ENCODE results near the gene KCNH3.
"Not testable (repeated sequence)": the region's sequence is repeated elsewhere in the genome, so short reads cannot be mapped to it uniquely, and the experiment has no call there.

KCNH3 gene

DNA sequence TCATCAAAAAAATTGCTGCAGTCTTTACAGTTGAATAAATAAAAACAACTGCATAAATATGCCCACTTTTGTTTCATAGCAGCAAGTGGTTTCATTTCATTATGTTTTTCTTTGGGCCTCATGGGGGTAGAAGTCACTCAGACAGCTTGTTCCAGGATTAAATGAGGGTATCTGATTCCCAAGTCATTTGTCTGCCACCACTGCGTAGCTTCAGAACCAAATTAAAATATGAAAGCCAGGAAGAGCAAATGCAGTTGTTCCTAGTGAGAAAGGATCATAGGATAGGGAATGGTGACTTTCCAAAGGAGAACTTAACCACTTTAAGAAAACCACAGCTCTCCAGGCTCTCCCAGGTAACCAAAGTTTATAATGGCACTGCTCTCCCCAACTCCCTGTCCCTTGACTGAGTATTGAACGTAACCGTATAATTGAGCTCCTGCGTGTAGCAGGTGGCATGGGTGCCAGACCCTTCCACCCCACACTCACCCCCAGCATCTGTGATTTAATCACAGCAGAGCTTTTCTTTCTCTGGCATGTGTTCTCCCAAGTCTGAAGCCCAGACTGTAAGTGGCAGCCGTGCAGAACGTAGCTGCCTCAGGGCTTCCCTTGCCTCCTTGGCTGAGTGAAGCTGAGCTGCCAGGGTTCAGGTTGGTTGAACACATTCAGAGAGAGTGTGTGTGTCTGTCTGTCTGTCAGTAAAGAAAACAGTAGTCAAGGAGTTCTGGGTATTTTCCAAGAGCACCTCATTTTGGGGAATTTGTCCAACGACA is 11.3 kb upstream of the KCNH3 start:
- DNase-seq = no peak

DNA sequence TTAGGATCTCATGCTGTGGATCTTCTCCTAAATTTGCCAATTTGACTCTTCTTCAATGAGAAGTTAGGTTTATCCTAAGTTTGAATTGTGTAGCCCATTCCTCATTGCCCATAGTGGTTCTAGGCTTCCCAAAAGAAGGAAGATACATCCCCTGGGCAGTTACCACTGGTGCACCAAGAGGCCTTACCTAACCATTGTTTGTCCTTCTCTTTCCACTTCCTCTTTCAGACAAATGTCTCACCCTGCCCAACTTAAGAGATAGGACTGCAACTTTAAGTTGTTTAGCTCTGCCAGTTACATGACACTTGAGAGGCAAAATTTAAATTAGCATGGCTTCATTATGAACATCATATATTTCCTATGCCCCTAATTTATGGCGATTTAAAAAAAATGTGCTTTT is 9.4 kb upstream of the KCNH3 start:
- DNase-seq = no peak

DNA sequence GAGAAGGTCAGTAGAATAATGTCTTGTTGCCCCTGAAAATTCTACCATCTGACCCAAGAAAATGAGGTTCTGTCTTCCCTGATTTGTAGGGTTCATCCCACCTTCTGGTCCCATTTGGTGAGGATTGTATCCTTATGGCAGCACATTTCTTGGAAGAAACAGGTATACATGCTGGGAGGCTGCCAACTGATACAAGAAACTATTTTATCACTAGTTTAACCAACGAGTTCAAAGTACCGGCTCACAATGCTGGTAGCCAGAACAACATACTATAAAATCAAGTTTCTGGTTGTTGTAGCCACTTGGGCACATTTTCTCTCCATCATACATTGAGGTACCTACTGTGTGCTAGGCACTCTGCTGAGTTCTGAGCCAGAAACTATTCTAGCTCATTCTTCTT is 7.1 kb upstream of the KCNH3 start:
- no peak for DNase-seq

DNA sequence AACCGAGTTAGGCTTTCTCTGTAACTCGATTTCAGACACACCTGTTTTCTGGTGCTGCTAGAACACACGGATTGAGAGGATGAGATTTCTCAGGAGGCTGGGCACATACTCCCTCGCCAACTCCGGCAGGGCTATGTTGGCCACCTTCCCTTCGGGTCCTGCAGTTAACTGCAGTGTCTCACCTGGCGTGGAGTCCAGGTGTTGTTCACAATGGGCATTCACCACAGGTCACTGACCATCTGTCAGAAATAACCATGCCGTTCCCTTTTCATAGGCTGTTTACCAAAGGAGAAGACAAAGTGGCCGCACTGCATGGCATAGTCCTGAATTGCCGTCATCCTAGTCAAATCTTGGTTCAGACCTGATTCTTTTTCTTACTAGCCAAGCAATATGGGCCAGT is 5.5 kb upstream of the KCNH3 start:
- no peak for DNase-seq

DNA sequence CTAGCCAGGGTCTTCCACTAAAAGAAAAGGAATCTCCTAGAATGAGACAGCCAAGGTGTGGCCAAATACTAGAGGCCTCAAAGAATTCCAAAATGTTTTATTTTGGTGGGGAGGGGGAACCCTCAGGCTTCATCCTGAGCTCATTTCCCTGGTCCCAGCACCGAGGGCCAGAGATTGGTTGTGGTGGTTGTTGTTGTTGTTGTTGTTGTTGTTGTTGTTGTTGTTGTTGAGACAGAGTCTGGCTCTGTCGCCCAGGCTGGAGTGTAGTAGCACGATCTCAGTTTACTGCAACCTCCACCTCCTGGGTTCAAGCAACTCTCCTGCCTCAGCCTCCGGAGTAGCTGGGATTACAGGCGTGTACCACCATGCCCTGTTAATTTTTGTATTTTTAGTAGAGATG is 4.7 kb upstream of the KCNH3 start:
- not testable (repeated sequence) for DNase-seq

DNA sequence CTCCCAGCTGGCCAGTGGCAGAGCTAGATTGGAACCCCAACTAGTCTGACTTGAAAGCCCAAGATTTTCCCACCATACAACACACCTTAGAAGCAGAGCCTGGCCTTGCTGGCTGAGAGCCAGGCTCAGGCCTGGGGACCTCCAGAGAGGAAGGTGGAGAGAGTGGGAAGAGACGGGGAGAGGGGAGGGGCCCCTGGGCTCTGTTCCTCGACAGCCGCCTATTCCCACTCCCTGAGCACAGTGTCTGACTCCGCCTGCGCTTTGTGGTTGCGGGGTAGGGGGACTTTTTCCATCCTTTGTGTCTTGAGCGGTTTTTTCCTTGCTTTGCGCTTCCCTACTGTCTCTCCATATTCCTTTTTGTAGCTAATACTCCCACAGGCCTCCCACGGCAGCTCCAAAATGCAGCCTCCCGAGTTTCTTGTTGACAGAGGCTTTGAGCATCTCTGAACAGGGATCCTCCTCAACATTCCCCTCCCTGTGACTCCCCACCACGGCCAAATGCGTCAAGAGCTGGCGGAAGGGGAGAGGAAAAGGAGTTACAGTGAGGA is 4.0 kb upstream of the KCNH3 start:
- DNase-seq = no peak

DNA sequence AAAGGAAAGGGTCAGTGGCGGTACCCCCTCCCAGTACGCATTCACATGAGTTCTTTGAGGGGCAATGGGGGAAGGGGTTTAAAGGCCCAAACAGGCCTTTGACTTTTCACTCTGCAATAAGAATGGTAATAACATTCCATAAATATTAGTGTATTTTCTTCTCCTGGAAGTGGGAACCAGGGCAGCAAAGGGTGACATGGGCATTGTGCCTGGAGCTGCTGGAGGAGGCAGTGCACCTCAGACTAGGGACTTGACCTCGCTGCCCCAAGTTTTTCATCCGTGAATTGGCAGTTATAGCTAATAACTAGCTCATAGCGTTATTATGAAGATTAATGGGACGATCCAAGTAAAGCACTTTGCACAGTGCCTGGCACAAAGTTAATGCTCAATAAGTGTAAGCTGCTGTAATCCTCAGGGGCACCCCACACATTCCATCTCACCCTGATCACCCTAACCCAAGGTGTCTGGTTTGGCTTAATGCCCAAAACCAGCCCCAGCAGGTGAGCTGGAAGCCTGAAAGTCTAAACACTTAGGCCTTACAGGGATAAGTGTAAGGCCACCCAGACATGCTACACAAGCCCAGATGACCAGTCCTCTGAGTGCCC is 2.8 kb upstream of the KCNH3 start:
- DNase-seq = no peak

DNA sequence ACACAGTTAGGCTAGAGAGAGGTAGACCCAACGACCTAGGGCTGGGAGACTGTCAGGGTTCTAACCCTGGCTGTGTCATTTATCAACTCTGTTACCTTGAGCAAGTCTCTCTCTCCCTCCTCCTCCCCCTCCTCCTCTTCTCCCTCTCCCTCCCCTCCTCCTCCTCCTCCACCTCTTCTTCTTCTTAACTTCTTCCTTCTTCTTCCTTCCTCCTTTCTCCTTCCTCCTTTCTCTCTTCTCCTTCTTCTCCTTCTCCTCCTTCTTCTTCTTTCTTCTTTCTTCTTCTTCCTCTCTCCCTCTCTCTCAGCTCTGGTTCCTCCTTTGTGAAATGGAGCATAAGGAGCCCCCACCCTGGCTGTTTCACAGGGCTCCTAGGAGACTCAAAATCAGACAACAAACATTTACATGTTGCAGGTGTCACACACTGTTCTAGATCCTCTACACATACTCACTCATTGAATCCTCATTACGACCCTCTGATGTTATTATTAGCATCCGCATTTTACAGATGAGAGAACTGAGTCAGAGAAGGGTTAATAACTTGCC is 2.2 kb upstream of the KCNH3 start:
- DNase-seq = no peak

DNA sequence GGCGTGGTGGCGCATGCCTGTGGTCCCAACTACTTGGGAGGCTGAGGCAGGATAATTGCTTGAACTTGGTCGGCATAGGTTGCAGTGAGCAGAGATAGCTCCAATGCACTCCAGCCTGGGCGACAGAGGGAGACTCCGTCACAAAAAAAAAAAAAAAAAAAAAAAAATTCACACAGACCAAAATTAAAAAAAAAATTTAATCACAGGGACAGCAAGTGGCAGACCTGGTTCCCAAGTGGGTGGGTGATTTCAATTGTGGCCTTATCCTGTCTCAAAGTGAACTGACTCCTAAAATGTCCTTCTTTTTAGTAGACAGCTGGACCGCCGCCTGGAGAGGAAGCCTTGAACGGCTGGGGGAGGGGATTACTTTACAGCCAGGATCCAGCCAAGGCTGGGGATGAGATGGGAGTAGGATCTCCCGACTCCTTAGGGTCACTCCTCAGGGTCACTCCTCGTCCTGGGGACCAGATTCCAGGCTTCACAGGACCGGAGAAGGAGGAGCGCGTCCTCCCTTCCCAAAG is 1.5 kb upstream of the KCNH3 start:
- no peak for DNase-seq

DNA sequence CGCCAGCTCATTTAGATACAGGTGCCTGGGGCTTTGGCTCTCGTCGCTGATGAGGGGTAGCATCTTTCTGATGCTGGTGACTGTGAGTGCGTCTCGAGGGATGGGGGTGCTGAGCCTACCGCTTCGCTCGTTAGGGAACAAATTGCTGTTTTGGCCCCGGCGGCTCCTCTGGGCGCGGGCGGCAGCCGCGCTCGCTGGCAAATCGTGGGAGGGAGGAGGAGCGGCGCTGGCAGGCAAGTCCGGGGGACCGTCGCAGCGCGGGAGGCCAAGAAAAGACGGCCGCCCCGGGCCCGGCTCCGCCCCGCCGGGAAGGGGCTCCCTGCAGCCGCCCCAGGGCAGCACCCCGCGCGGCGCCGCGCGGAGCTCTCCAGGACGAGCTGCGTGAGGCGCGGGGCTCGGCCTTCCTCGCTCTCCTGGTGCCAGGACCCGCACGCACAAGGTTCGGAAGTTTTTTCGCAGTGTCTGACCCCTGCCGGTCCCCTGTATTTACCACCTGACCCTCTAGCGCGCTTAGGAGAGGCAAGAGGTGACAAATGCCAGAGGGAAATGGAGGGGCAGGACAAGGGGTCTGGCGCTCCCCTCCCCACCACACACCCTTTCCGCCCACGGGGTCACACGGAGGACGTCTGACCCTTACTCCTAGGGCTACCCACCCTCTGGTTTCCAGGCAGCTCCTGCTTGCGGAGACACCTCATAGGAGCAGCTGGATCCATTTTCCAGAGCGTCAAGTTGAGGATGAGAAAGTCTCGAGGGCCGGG is 899 bp upstream of the KCNH3 start:
- peak; percentile 42 for DNase-seq

DNA sequence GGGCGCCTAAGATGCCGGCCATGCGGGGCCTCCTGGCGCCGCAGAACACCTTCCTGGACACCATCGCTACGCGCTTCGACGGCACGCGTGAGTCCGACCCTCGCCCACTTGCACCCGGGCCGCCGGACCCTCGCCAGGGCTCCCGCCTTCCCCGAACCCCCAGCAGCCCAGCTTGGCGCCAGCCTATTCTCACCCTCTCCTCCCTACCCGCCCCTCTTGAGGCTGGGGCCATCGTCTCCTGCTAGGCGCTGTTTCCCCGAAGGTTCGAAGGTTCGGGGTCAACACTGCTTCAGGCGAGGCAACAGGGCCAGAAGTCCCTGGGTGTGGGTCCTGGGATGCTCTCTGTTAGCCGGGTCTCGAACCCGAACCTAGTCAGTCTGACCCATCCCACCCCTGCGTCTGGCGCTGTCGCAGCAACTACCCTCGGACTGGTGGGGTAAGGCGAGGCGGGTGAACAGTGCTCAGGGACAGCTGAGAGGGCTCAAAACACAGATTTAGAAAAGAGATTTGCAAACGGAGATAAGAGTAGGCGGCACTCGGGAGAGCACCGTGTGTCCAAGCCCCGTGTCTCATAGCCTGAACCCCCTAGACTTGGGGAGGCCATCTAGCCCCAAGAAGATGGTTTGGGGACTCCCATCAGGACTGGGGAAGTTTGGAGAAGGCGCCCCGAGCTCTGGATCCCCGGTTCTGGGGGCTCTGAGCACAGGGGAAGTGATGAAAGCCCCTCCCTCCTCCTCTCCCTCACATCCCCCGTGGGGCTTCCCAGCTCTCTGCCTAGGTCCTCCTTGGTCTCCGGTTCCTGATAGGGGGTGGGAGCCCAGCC is 787 bp downstream of the KCNH3 start:
- no peak for DNase-seq

DNA sequence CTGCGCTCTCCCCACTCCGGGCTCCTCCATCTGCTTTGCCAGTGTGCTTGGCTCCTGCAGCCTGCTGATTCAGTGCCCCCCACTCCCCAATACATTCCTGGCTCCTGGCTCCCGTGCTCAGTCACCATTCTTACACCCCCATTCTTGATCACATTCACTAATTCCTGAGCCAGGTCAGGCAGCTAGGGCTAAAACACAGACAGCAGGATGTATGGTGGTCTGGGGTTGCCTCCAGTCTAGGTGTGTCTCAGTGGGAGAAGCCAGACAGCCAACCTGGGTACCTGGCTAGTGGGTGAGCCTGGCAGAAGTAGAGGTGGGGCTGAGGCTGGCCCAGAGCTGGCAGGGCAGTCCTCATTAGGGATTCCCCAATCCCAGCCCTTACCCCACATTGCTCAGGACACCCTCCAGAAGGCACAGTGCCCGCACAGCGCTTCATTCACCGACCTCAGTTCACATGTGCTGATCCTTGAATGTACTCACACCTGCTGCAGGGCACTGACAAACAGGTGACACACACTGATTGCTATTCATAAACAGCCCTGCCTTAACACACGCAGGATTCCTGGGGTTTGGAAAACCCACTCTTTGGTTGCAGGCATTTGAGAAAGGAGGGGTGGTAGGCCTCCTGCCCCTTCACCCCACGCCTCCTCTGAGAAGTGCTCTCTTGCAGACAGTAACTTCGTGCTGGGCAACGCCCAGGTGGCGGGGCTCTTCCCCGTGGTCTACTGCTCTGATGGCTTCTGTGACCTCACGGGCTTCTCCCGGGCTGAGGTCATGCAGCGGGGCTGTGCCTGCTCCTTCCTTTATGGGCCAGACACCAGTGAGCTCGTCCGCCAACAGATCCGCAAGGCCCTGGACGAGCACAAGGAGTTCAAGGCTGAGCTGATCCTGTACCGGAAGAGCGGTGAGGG is 1.7 kb downstream of the KCNH3 start:
- no peak for DNase-seq

DNA sequence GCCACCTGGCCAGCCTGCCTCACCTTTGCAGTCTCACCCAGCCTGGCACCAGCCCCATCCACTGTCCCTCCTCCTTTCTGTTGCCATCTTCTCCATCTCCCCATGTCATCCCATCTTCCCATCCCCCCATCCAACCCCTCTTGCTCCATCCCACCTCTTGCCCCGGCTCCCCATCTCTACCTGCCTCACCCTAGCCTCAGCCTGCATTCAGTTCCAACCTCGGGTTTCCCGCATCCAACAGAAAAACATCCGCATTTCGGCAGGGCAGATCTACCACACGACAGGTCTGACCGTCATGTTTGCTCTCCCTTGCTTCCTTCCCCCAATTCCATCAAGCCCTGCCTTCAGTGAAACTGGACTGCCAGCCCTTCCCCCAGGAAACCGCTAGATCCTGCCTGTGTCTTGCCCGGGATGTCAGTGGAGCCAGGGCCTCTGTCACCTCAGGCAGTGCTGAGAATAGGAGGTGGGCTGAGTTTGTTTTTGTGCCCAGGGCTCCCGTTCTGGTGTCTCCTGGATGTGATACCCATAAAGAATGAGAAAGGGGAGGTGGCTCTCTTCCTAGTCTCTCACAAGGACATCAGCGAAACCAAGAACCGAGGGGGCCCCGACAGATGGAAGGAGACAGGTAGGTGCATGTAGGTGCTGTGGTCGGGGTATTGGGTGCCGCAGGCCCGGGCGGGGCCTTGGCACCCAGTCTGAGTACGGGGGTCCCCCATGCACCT is 2.5 kb downstream of the KCNH3 start:
- no peak for DNase-seq

DNA sequence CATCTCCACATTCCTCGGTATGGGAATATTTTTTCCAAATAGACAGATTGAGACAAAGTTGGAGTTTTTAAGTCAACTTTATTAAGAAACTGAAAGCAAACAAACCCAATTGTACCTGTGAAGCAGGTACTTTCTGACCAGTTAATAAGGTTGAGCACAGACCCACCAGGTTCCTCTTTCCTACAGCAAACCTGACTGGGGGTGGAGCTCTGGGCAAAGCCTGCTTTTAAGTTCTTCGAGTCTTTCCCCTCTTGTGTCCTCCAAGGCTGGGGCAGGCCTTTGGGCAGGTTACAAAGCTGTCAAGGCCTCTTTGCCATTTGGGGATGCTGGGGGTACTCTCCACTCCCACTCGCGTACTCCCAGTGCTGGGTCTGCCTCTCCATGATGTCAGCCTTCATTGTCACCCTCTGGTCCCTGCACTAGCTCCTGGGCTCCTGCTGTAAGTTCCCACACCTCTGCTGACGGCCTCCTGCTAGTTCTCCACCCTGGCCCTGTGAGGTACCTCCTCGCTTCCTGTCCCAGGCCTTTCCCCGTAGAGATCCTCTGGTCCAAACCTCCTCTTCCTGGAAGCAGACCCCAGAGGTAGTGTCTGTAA is 3.2 kb downstream of the KCNH3 start:
- no peak for DNase-seq

DNA sequence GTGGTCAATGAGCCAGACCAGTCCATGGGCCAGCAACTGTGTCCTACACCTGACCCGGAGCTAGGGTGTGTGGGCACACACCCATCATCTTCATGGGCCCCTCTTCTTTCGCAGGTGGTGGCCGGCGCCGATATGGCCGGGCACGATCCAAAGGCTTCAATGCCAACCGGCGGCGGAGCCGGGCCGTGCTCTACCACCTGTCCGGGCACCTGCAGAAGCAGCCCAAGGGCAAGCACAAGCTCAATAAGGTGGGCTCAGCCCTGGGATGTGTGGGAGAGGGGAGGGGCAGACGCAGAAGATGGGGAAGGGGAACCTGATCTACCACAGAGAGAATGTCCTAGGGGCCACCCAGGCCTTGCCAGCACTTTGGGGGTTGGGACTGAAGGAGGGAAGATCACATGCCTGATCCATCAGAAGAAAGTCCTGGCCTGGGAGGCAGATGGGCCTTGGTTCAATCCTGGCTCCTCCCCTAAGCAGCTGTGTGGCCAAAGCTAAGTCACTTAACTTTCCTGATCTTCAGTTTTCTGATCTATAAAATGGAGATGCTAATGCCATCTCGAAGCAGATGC is 3.8 kb downstream of the KCNH3 start:
- no peak for DNase-seq

DNA sequence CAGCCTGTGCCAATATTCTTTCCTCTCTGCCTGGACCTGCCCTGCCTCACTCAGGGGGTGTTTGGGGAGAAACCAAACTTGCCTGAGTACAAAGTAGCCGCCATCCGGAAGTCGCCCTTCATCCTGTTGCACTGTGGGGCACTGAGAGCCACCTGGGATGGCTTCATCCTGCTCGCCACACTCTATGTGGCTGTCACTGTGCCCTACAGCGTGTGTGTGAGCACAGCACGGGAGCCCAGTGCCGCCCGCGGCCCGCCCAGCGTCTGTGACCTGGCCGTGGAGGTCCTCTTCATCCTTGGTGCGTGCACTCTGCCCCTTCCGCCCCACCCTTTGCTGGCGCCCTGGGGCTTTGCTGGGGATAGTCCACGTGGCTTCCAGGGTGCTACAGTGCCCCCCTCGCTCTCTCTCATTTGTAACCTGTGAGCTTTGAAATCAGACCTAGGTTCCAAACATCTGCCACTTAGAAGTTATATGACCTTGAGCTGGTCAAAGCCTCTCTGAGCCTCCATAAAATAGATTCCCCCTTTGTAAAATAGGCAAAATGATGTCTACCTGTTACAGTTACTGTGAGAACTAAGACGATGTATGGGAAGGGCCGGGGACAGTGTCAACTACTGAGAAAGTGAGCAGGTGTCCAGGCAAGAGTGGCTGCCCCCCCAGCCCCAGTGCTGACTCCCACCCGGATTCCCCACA is 4.5 kb downstream of the KCNH3 start:
- DNase-seq = no peak

DNA sequence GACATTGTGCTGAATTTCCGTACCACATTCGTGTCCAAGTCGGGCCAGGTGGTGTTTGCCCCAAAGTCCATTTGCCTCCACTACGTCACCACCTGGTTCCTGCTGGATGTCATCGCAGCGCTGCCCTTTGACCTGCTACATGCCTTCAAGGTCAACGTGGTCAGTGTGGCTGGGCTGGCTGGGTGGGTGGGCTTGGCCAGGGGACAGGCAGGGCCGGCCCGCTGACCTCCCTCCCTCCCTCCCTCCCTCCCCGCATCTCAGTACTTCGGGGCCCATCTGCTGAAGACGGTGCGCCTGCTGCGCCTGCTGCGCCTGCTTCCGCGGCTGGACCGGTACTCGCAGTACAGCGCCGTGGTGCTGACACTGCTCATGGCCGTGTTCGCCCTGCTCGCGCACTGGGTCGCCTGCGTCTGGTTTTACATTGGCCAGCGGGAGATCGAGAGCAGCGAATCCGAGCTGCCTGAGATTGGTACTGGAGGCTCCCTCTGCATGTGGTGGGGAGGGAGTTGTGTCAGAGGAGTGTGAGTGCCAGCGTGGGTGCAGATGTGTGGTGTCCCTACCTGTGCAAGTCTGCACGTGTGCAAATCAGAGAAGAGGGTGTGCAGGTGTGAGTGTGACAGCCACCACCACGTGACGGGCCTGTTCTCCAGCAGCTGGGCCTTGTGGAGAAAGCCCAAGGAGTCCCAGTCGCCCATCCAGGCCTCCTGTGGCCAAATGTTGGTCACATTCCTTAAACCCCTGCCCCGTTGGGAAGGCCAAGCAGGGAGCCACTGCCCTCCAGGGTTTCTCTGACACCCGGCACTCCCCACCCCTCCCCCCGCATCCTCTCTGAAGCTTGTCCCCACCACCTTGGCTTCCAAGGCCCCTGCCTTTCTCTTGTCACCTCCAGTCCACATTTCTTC is 5.3 kb downstream of the KCNH3 start:
- DNase-seq = no peak

DNA sequence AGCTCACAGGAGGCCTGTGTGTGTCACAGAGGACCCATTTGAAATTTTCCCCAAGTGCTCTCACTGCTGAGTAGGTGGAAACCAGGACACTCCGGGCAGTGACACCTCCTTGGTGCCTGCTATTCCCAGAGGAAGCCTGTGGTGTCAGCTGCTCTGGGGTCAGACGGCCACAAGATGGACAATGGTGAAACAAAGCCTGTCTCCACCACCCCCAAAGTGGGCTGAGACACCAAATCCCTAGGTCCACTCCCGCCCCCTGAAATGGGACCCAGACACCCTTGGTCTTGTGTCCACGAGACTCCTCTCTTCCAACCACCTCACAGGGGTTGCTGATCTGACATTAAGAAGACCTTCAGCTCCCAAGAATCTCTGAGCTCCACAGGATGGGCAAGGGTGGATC is 7.0 kb downstream of the KCNH3 start:
- no peak for DNase-seq

Measured in stimulated activated CD4-positive, alpha-beta T cell treated with anti-CD3 and anti-CD28 coated beads, Interleukin-4, amount 100 ng/mL, for 1 hour (primary cell).